HG03095 (cell line): ENCODE data around the gene IPO11.
"Not testable (repeated sequence)": the region's sequence is repeated elsewhere in the genome, so short reads cannot be mapped to it uniquely, and the experiment has no call there.

Experiments
- ATAC-seq: cut with Tn5 transposase; IDR thresholded peaks from one replicate; pipeline ENCODE4 v1.9.1; 2021; ENCODE audit warnings: moderate library complexity; ENCODE audit not compliant: unreplicated experiment

The IPO11 gene

GRCh38 chr5:62513085-62513484 lies 100.5 kb downstream of the IPO11 start:
- ATAC-seq: not testable (repeated sequence)

GRCh38 chr5:62514510-62515119 lies 102.1 kb downstream of the IPO11 start:
- no peak for ATAC-seq

GRCh38 chr5:62520812-62521211 lies 108.2 kb downstream of the IPO11 start:
- ATAC-seq: not testable (repeated sequence)

GRCh38 chr5:62521319-62521718 lies 108.8 kb downstream of the IPO11 start:
- ATAC-seq: no peak

GRCh38 chr5:62522811-62523210 lies 110.2 kb downstream of the IPO11 start:
- no peak for ATAC-seq

- no peak for ATAC-seq
Observed at GRCh38 chr5:62533597-62533996, 121.0 kb downstream of the IPO11 start.

- no peak for ATAC-seq
Observed at GRCh38 chr5:62534461-62535236, 122.1 kb downstream of the IPO11 start.

- no peak for ATAC-seq
Observed at GRCh38 chr5:62536232-62536631, 123.7 kb downstream of the IPO11 start.

- ATAC-seq: no peak
Observed at GRCh38 chr5:62536783-62537182, 124.2 kb downstream of the IPO11 start.

- no peak for ATAC-seq
Observed at GRCh38 chr5:62538017-62538942, 125.7 kb downstream of the IPO11 start.

GRCh38 chr5:62542720-62543119 lies 130.2 kb downstream of the IPO11 start:
- no peak for ATAC-seq

- no peak for ATAC-seq
Observed at GRCh38 chr5:62547945-62548630, 135.5 kb downstream of the IPO11 start.

GRCh38 chr5:62550103-62550502 lies 137.5 kb downstream of the IPO11 start:
- ATAC-seq: no peak

GRCh38 chr5:62555930-62556329 lies 143.4 kb downstream of the IPO11 start:
- ATAC-seq: no peak

- ATAC-seq: no peak
Observed at GRCh38 chr5:62558941-62559340, 146.4 kb downstream of the IPO11 start.

GRCh38 chr5:62560786-62561185 lies 148.2 kb downstream of the IPO11 start:
- no peak for ATAC-seq

GRCh38 chr5:62561896-62562295 lies 149.3 kb downstream of the IPO11 start:
- ATAC-seq: no peak

- no peak for ATAC-seq
Observed at GRCh38 chr5:62562867-62563266, 150.3 kb downstream of the IPO11 start.

GRCh38 chr5:62564101-62564500 lies 151.5 kb downstream of the IPO11 start:
- ATAC-seq: no peak

GRCh38 chr5:62565740-62566139 lies 153.2 kb downstream of the IPO11 start:
- not testable (repeated sequence) for ATAC-seq

- ATAC-seq: no peak
Observed at GRCh38 chr5:62568143-62568542, 155.6 kb downstream of the IPO11 start.
